Activated naive CD8-positive, alpha-beta T cell (primary cell): ENCODE data around the gene GGCX.
"Not testable (repeated sequence)": the region's sequence is repeated elsewhere in the genome, so short reads cannot be mapped to it uniquely, and the experiment has no call there.

ENCODE experiments used
- H3K27ac Mint-ChIP-seq: one replicate; pipeline ENCODE4 v1.8.0; 2021; ENCODE audit warnings: mixed read lengths
- H3K27me3 Mint-ChIP-seq: one replicate; pipeline ENCODE4 v1.8.0; 2021; ENCODE audit warnings: mixed read lengths
- H3K36me3 Mint-ChIP-seq: one replicate; pipeline ENCODE4 v1.8.0; 2021; ENCODE audit warnings: mixed read lengths
- H3K4me1 Mint-ChIP-seq: one replicate; pipeline ENCODE4 v1.8.0; 2021; ENCODE audit warnings: low read depth, mixed read lengths
- H3K4me3 Mint-ChIP-seq: one replicate; pipeline ENCODE4 v1.8.0; 2021; ENCODE audit warnings: mild to moderate bottlenecking, mixed read lengths
- H3K9me3 Mint-ChIP-seq: one replicate; pipeline ENCODE4 v1.8.0; 2021; ENCODE audit warnings: low read depth, mixed read lengths

GGCX gene

GRCh38 chr2:85598594-85599340 lies 37.5 kb upstream of the GGCX start:
- peaks cover 46% of the 10 kb centered on the region for H3K4me1 Mint-ChIP-seq
- H3K9me3 Mint-ChIP-seq = no peaks in the 10 kb centered on the region
- no peaks in the 10 kb centered on the region for H3K27me3 Mint-ChIP-seq
- H3K4me3 Mint-ChIP-seq = no peak overlapping the region
- H3K27ac Mint-ChIP-seq = no peak overlapping the region
- H3K36me3 Mint-ChIP-seq = no peaks in the 10 kb centered on the region

- Mint-ChIP-seq H3K4me3 (peak overlapping the region; percentile 98), H3K27me3 (no peaks in the 10 kb centered on the region), H3K36me3 (no peaks in the 10 kb centered on the region), H3K9me3 (no peaks in the 10 kb centered on the region), H3K4me1 (peaks cover 40% of the 10 kb centered on the region), H3K27ac (no peak overlapping the region)
Measured at GRCh38 chr2:85597241-85597640, 35.9 kb upstream of the GGCX start.

- no peaks in the 10 kb centered on the region for H3K36me3 Mint-ChIP-seq
- no peaks in the 10 kb centered on the region for H3K27me3 Mint-ChIP-seq
- H3K27ac Mint-ChIP-seq = peak overlapping the region; percentile 50
- H3K9me3 Mint-ChIP-seq = no peaks in the 10 kb centered on the region
- peak overlapping the region; percentile 98 for H3K4me3 Mint-ChIP-seq
- H3K4me1 Mint-ChIP-seq = peaks cover 37% of the 10 kb centered on the region
Measured at GRCh38 chr2:85596486-85597143, 35.3 kb upstream of the GGCX start.

GRCh38 chr2:85596026-85596333 lies 34.7 kb upstream of the GGCX start:
- peak overlapping the region; percentile 98 for H3K4me3 Mint-ChIP-seq
- H3K36me3 Mint-ChIP-seq = no peaks in the 10 kb centered on the region
- H3K4me1 Mint-ChIP-seq = peaks cover 35% of the 10 kb centered on the region

GRCh38 chr2:85595301-85596025 lies 34.2 kb upstream of the GGCX start, which contains the start of gene RNF181:
TSS of gene RNF181 (plus strand) at chr2:85595745. CDS start at chr2:85595764, 19 bp downstream.
- Mint-ChIP-seq H3K4me1 (peaks cover 35% of the 10 kb centered on the region), H3K4me3 (peak within 1 kb of the TSS; percentile 98), H3K27me3 (no peaks in the 10 kb centered on the region), H3K36me3 (no peaks in the 10 kb centered on the region), H3K9me3 (no peaks in the 10 kb centered on the region), H3K27ac (peak within 1 kb of the TSS; percentile 96)

More at GRCh38 chr2:85596026-85596333, 34.7 kb upstream of the GGCX start:
- Mint-ChIP-seq H3K27ac (peak overlapping the region; percentile 96), H3K27me3 (no peaks in the 10 kb centered on the region), H3K9me3 (no peaks in the 10 kb centered on the region)

- H3K9me3 Mint-ChIP-seq = no peaks in the 10 kb centered on the region
- peaks cover 36% of the 10 kb centered on the region for H3K4me1 Mint-ChIP-seq
Measured at GRCh38 chr2:85594715-85595300, 33.5 kb upstream of the GGCX start.

GRCh38 chr2:85593023-85593422 lies 31.7 kb upstream of the GGCX start:
- no peak overlapping the region for H3K27ac Mint-ChIP-seq
- no peaks in the 10 kb centered on the region for H3K36me3 Mint-ChIP-seq
- H3K4me3 Mint-ChIP-seq = peak overlapping the region; percentile 3
- H3K9me3 Mint-ChIP-seq = no peaks in the 10 kb centered on the region
- peaks cover 41% of the 10 kb centered on the region for H3K4me1 Mint-ChIP-seq
- no peaks in the 10 kb centered on the region for H3K27me3 Mint-ChIP-seq

More at GRCh38 chr2:85594715-85595300, 33.5 kb upstream of the GGCX start:
- Mint-ChIP-seq H3K36me3 (no peaks in the 10 kb centered on the region), H3K4me3 (peak overlapping the region; percentile 98), H3K27ac (peak overlapping the region; percentile 96), H3K27me3 (no peaks in the 10 kb centered on the region)

GRCh38 chr2:85592299-85592698 lies 31.0 kb upstream of the GGCX start:
- not testable (repeated sequence) for H3K27ac Mint-ChIP-seq, H3K4me3 Mint-ChIP-seq, H3K9me3 Mint-ChIP-seq, H3K36me3 Mint-ChIP-seq, H3K27me3 Mint-ChIP-seq
- peaks cover 44% of the 10 kb centered on the region for H3K4me1 Mint-ChIP-seq

GRCh38 chr2:85591563-85591962 lies 30.3 kb upstream of the GGCX start:
- Mint-ChIP-seq H3K9me3 (no peaks in the 10 kb centered on the region), H3K27me3 (no peaks in the 10 kb centered on the region), H3K4me1 (peaks cover 38% of the 10 kb centered on the region), H3K36me3 (no peaks in the 10 kb centered on the region), H3K27ac (peak overlapping the region; percentile 28), H3K4me3 (no peak overlapping the region)

GRCh38 chr2:85590950-85591349 lies 29.7 kb upstream of the GGCX start:
- Mint-ChIP-seq H3K4me1 (peaks cover 36% of the 10 kb centered on the region), H3K4me3 (no peak overlapping the region), H3K36me3 (no peaks in the 10 kb centered on the region), H3K27me3 (no peaks in the 10 kb centered on the region), H3K9me3 (no peaks in the 10 kb centered on the region), H3K27ac (no peak overlapping the region)

GRCh38 chr2:85589982-85590791 lies 28.9 kb upstream of the GGCX start:
- peaks cover 37% of the 10 kb centered on the region for H3K4me1 Mint-ChIP-seq
- no peaks in the 10 kb centered on the region for H3K36me3 Mint-ChIP-seq
- peak overlapping the region; percentile 66 for H3K27ac Mint-ChIP-seq
- H3K4me3 Mint-ChIP-seq = no peak overlapping the region
- H3K9me3 Mint-ChIP-seq = no peaks in the 10 kb centered on the region
- H3K27me3 Mint-ChIP-seq = no peaks in the 10 kb centered on the region

- H3K36me3 Mint-ChIP-seq = no peaks in the 10 kb centered on the region
- H3K9me3 Mint-ChIP-seq = no peaks in the 10 kb centered on the region
- H3K4me3 Mint-ChIP-seq = no peak overlapping the region
- no peaks in the 10 kb centered on the region for H3K27me3 Mint-ChIP-seq
- no peak overlapping the region for H3K27ac Mint-ChIP-seq
- peaks cover 36% of the 10 kb centered on the region for H3K4me1 Mint-ChIP-seq
Measured at GRCh38 chr2:85589181-85589580, 27.9 kb upstream of the GGCX start.

GRCh38 chr2:85588645-85589044 lies 27.4 kb upstream of the GGCX start:
- Mint-ChIP-seq H3K4me3 (no peak overlapping the region), H3K27me3 (no peaks in the 10 kb centered on the region), H3K4me1 (peaks cover 37% of the 10 kb centered on the region), H3K27ac (peak overlapping the region; percentile 36), H3K9me3 (no peaks in the 10 kb centered on the region), H3K36me3 (no peaks in the 10 kb centered on the region)

- peak overlapping the region; percentile 36 for H3K27ac Mint-ChIP-seq
- H3K9me3 Mint-ChIP-seq = no peaks in the 10 kb centered on the region
Measured at GRCh38 chr2:85588236-85588635, 26.9 kb upstream of the GGCX start.

More at GRCh38 chr2:85588236-85588635, 26.9 kb upstream of the GGCX start:
- Mint-ChIP-seq H3K27me3 (no peaks in the 10 kb centered on the region), H3K36me3 (no peaks in the 10 kb centered on the region), H3K4me1 (peaks cover 41% of the 10 kb centered on the region), H3K4me3 (no peak overlapping the region)
